Cardiac atrium fibroblast (primary cell): Measurements from ENCODE around the gene GHRL. TPM values are rescaled to one million over a fixed set of nuclear protein-coding genes. Genes with fewer than 3 reads are reported as not detected.

Source experiments
- total RNA-seq: library from RNA; depleted of rRNA; stranded (reverse); fragments of >200 nt; gene quantifications from 2 replicates; pipeline ENCODE4 v1.2.3, GENCODE V29; 2015

The GHRL gene
- not detected in 2 replicates for total RNA-seq

GRCh38 chr3:10292505-10293419 lies at the start of gene GHRL:
Gene GHRL, minus strand, starts transcription at chr3:10292947. Its CDS starts 2,767 bp downstream, at chr3:10290180.

GRCh38 chr3:10248184-10248983 lies 44.4 kb downstream of the GHRL start, which contains the start of gene TATDN2:
Gene TATDN2, plus strand, starts transcription at chr3:10248459. Its CDS starts 742 bp downstream, at chr3:10249201.

Other genes starting within 250 kb of the GHRL start
- gene FANCD2OS, start 184.7 kb downstream of the GHRL start, total RNA-seq, result not detected in 2 replicates
- 150 and 153 TPM in 2 replicates for gene BRK1, start 177.3 kb downstream of the GHRL start, total RNA-seq
- gene VHL, start 151.2 kb downstream of the GHRL start, total RNA-seq, result 32.0 and 32.2 TPM in 2 replicates
- gene IRAK2, start 128.0 kb downstream of the GHRL start, total RNA-seq, result 2.7 and 10.9 TPM in 2 replicates
- gene TATDN2, start 44.5 kb downstream of the GHRL start, total RNA-seq, result 10.5 and 11.0 TPM in 2 replicates
- 245 and 250 TPM in 2 replicates for gene SEC13, start 28.2 kb upstream of the GHRL start, total RNA-seq
- not detected in 2 replicates for gene ATP2B2, start 212.6 kb upstream of the GHRL start, total RNA-seq